Peyer's patch (tissue), 4 donors: ENCODE measurements around the gene CA7.

ENCODE experiments used
- POLR2A ChIP-seq, 2 donors: fragments of 450-650 bp; IDR thresholded peaks; one replicate each; pipeline ENCODE4 v1.5.1; 2017; ENCODE audit warnings: antibody characterized with exemption in 2 of 2, mild to moderate bottlenecking in 2 of 2, moderate library complexity in 2 of 2
- TF ChIP-seq, protein P1 (sequence below), 6 experiments: fragments of 450-650 bp in 4 of 6; fragments of 200-600 bp in 2 of 6; sonication (generic) in 1 of 6; IDR thresholded peaks; one replicate each; pipeline ENCODE4 v1.5.1; 2017 to 2019; ENCODE audit warnings: antibody characterized with exemption in 6 of 6, mild to moderate bottlenecking in 3 of 6, moderate library complexity in 1 of 6

- TF ChIP-seq, protein P1, sequence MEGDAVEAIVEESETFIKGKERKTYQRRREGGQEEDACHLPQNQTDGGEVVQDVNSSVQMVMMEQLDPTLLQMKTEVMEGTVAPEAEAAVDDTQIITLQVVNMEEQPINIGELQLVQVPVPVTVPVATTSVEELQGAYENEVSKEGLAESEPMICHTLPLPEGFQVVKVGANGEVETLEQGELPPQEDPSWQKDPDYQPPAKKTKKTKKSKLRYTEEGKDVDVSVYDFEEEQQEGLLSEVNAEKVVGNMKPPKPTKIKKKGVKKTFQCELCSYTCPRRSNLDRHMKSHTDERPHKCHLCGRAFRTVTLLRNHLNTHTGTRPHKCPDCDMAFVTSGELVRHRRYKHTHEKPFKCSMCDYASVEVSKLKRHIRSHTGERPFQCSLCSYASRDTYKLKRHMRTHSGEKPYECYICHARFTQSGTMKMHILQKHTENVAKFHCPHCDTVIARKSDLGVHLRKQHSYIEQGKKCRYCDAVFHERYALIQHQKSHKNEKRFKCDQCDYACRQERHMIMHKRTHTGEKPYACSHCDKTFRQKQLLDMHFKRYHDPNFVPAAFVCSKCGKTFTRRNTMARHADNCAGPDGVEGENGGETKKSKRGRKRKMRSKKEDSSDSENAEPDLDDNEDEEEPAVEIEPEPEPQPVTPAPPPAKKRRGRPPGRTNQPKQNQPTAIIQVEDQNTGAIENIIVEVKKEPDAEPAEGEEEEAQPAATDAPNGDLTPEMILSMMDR (IDR thresholded peaks at IDR 0.05) = no peak
- no peak for TF ChIP-seq POLR2A (IDR thresholded peaks at IDR 0.05)
Observed at GRCh38 chr16:66891797-66892196, 47.6 kb downstream of the CA7 start.
